ENCODE measurements around the gene MEI1.
"Not testable (repeated sequence)": the region's sequence is repeated elsewhere in the genome, so short reads cannot be mapped to it uniquely, and the experiment has no call there.

MEI1 gene

DNA sequence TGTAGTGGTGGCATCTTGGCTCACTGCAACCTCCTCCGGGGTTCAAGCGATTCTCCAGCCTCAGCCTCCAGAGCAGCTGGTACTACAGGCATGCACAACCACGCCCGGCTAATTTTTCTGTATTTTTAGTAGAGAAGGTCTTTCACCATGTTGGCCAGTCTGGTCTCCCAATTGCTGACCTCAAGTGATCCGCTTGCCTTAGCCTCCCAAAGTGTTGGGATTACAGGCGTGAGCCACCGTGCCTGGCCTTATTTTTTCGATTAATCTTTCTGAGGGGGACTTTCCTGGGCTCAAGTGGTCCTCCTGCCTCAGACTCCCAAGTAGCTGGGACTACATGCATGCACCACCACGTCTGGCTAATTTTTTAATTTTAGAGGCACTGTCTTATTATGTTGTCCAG is 16.3 kb upstream of the MEI1 start:
- peak overlapping the region; percentile 80; the same call in 1 of the 2 replicates for H3K27ac ChIP-seq (ENCODE audit: low read depth, low read length)
- H3K9me3 ChIP-seq (ENCODE audit: insufficient read depth, low read depth, low read length): no peaks in the 10 kb centered on the region
- H3K4me3 ChIP-seq (ENCODE audit: low read length): peak overlapping the region; percentile 97
- no peaks in the 10 kb centered on the region for H3K27me3 ChIP-seq (ENCODE audit: insufficient read depth, low read length)
- WGBS: 92% methylated on average over 9 of the region's 9 CpGs
- peak overlapping the region; percentile 88 for H3K9ac ChIP-seq (ENCODE audit: low read depth, low read length)
- H3K36me3 ChIP-seq (ENCODE audit: insufficient read depth, low read length): peaks cover 32% of the 10 kb centered on the region
- peaks cover 5% of the 10 kb centered on the region; the same call in 1 of the 2 replicates for H3K4me1 ChIP-seq (ENCODE audit: insufficient read depth, low read length)

DNA sequence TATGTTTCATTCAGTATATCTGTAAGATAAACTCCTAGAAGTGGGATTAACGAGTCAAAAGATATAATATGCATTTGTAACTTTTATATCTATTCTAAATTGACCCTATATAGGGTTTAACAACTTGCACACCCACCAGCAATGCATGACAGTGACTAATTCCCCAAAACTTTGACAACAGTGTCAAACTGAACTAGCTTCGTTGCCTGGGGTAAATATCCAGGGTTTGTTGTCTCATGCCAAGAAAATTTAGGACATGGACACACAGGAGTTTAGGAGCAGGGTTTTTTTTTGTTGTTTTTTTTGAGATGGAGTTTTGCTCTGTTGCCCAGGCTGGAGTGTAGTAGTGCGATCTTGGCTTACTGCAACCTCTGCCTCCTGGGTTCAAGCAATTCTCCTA is 15.7 kb upstream of the MEI1 start:
- Histone ChIP-seq H3K36me3 (ENCODE audit: insufficient read depth, low read length) (peaks cover 26% of the 10 kb centered on the region), H3K4me3 (ENCODE audit: low read length) (no peak overlapping the region), H3K27ac (ENCODE audit: low read depth, low read length) (no peak overlapping the region), H3K9ac (ENCODE audit: low read depth, low read length) (no peak overlapping the region), H3K27me3 (ENCODE audit: insufficient read depth, low read length) (no peaks in the 10 kb centered on the region), H3K4me1 (ENCODE audit: insufficient read depth, low read length) (peaks cover 5% of the 10 kb centered on the region; the same call in 1 of the 2 replicates), H3K9me3 (ENCODE audit: insufficient read depth, low read depth, low read length) (no peaks in the 10 kb centered on the region)
- WGBS: 97% methylated on average over 2 of the region's 3 CpGs

DNA sequence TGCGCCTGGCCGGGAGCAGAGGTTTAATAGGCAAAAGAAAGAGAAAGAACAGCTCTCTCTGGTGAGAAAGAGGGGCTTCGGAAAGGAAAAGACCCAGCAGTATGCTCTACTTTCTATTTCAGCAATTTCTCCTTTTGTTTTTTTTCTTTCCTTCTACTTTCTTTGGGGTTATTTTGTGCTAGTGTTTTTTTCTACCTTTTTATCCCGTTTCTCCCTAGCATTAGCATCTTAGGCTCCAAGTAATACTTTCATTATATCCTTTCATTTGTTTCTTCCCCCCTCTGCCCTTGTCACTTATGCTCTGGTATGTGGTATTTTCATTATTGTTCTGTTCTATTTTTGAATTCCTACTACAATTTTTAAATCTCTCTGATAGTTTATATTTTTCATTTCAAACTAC is 15.1 kb upstream of the MEI1 start:
- peaks cover 22% of the 10 kb centered on the region for H3K36me3 ChIP-seq (ENCODE audit: insufficient read depth, low read length)
- WGBS: 93% methylated on average over 3 of the region's 4 CpGs
- no peak overlapping the region for H3K9ac ChIP-seq (ENCODE audit: low read depth, low read length)
- H3K27me3 ChIP-seq (ENCODE audit: insufficient read depth, low read length): no peaks in the 10 kb centered on the region
- no peaks in the 10 kb centered on the region for H3K9me3 ChIP-seq (ENCODE audit: insufficient read depth, low read depth, low read length)
- no peak overlapping the region for H3K4me3 ChIP-seq (ENCODE audit: low read length)
- H3K4me1 ChIP-seq (ENCODE audit: insufficient read depth, low read length): peaks cover 5% of the 10 kb centered on the region; the same call in 1 of the 2 replicates
- no peak overlapping the region for H3K27ac ChIP-seq (ENCODE audit: low read depth, low read length)

DNA sequence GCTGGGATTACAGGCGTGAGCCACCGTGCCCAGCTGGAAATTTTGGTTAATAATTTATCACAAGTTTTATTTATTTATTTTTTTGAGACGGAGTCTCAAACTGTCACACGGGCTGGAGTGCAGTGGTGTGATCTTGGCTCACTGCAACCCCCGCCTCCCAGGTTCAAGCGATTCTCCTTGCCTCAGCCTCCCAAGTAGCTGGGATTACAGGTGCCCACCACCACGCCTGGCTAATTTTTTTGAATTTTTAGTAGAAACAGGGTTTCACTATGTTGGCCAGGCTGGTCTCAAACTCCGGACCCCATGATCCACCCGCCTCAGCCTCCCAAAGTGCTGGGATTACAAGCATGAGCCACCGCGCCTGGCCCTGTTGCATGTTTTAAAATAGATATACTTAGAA is 12.4 kb upstream of the MEI1 start:
- H3K4me3 ChIP-seq (ENCODE audit: low read length): peak overlapping the region; percentile 96; the same call in 1 of the 2 replicates
- not testable (repeated sequence) for H3K4me1 ChIP-seq (ENCODE audit: insufficient read depth, low read length); H3K36me3 ChIP-seq (ENCODE audit: insufficient read depth, low read length); H3K27me3 ChIP-seq (ENCODE audit: insufficient read depth, low read length); H3K27ac ChIP-seq (ENCODE audit: low read depth, low read length); H3K9me3 ChIP-seq (ENCODE audit: insufficient read depth, low read depth, low read length); H3K9ac ChIP-seq (ENCODE audit: low read depth, low read length)
- 95% methylated on average over 7 of the region's 11 CpGs for WGBS

DNA sequence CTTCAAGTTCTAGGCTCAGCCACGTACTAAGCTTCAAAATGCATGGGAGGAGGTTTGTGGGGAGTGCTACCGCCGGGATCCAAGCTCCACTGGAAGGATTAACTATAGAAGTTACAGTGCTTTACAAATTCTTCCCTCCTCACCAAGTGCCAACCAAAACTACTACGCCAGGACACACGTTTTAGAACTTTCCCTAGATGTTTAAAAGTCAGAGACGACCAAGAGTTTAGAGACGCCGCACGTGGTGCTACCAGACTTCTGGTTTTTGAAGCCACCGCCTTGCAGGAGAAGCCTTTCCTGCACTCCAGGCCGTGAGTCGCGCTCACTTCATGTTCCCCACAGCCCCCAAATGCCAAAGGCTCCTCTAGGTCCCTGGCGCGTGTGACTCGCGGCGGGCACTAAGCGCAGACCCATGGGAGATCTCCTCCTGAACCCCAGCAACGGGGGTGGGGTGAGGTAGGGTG is 11.4 kb upstream of the MEI1 start:
- 2% methylated on average over 20 of the region's 20 CpGs for WGBS
- H3K36me3 ChIP-seq (ENCODE audit: insufficient read depth, low read length): no peaks in the 10 kb centered on the region
- no peaks in the 10 kb centered on the region for H3K27me3 ChIP-seq (ENCODE audit: insufficient read depth, low read length)
- H3K9ac ChIP-seq (ENCODE audit: low read depth, low read length): peak overlapping the region; percentile 92
- H3K9me3 ChIP-seq (ENCODE audit: insufficient read depth, low read depth, low read length): no peaks in the 10 kb centered on the region
- peak overlapping the region; percentile 96 for H3K4me3 ChIP-seq (ENCODE audit: low read length)
- H3K27ac ChIP-seq (ENCODE audit: low read depth, low read length): peak overlapping the region; percentile 89
- H3K4me1 ChIP-seq (ENCODE audit: insufficient read depth, low read length): peaks cover 5% of the 10 kb centered on the region; the same call in 1 of the 2 replicates

- Histone ChIP-seq H3K4me1 (ENCODE audit: insufficient read depth, low read length) (peaks cover 5% of the 10 kb centered on the region; the same call in 1 of the 2 replicates), H3K9ac (ENCODE audit: low read depth, low read length) (peak within 1 kb of the TSS; percentile 92), H3K4me3 (ENCODE audit: low read length) (peak within 1 kb of the TSS; percentile 96), H3K27me3 (ENCODE audit: insufficient read depth, low read length) (no peaks in the 10 kb centered on the region), H3K36me3 (ENCODE audit: insufficient read depth, low read length) (0 out of 2 replicates have a peak, but pooled peaks cover 2% of the 10 kb centered on the region), H3K27ac (ENCODE audit: low read depth, low read length) (peak within 1 kb of the TSS; percentile 89), H3K9me3 (ENCODE audit: insufficient read depth, low read depth, low read length) (no peaks in the 10 kb centered on the region)
- WGBS: 2% methylated on average over 60 of the region's 62 CpGs
Measured at GRCh38 chr22:41688365-41689211, 10.7 kb upstream of the MEI1 start, which contains the start of gene SNU13. TSS of gene SNU13 (minus strand) at chr22:41688867. CDS start at chr22:41688796, 71 bp downstream.

DNA sequence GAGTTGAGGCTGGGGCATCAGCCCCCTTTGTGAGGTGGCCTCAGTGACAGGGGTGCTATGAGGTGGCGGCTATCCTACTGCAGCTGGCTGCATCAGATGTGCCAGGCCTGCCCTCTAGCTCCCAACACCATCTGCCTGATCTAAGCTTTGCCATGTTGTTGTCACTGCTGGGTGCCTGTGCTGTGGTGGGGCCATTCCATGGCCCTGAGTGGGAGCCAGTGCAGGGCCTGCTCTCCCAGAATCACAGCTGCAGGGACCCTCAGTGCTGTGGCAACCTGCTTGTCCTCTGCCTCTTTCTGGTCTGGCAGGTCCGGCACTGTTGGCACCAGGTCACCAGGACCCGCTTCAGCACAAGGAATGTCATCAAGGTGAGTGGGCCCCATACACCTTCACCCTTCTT is 8.8 kb upstream of the MEI1 start:
- Histone ChIP-seq H3K9me3 (ENCODE audit: insufficient read depth, low read depth, low read length) (no peaks in the 10 kb centered on the region), H3K9ac (ENCODE audit: low read depth, low read length) (no peak overlapping the region)
- WGBS: 92% methylated on average over 3 of the region's 3 CpGs

GRCh38 chr22:41695211-41695610 is 4.1 kb upstream of the MEI1 start:
- no peaks in the 10 kb centered on the region for H3K9me3 ChIP-seq (ENCODE audit: insufficient read depth, low read depth, low read length)
- no peak overlapping the region for H3K27ac ChIP-seq (ENCODE audit: low read depth, low read length)
- no peaks in the 10 kb centered on the region for H3K27me3 ChIP-seq (ENCODE audit: insufficient read depth, low read length)
- H3K4me1 ChIP-seq (ENCODE audit: insufficient read depth, low read length): peaks cover 2% of the 10 kb centered on the region; the same call in 1 of the 2 replicates
- H3K4me3 ChIP-seq (ENCODE audit: low read length): no peak overlapping the region
- 0 out of 2 replicates have a peak, but pooled peaks cover 4% of the 10 kb centered on the region for H3K36me3 ChIP-seq (ENCODE audit: insufficient read depth, low read length)
- 86% methylated on average over 2 of the region's 2 CpGs for WGBS
- H3K9ac ChIP-seq (ENCODE audit: low read depth, low read length): no peak overlapping the region

More for the DNA sequence above, 8.8 kb upstream of the MEI1 start:
- Histone ChIP-seq H3K4me3 (ENCODE audit: low read length) (no peak overlapping the region), H3K4me1 (ENCODE audit: insufficient read depth, low read length) (peaks cover 5% of the 10 kb centered on the region; the same call in 1 of the 2 replicates), H3K27me3 (ENCODE audit: insufficient read depth, low read length) (no peaks in the 10 kb centered on the region), H3K36me3 (ENCODE audit: insufficient read depth, low read length) (0 out of 2 replicates have a peak, but pooled peaks cover 4% of the 10 kb centered on the region), H3K27ac (ENCODE audit: low read depth, low read length) (no peak overlapping the region)

GRCh38 chr22:41696703-41697102 is 2.6 kb upstream of the MEI1 start:
- no peak overlapping the region for H3K27ac ChIP-seq (ENCODE audit: low read depth, low read length)
- 86% methylated on average over 11 of the region's 11 CpGs for WGBS
- H3K27me3 ChIP-seq (ENCODE audit: insufficient read depth, low read length): no peaks in the 10 kb centered on the region
- 0 out of 2 replicates have a peak, but pooled peaks cover 4% of the 10 kb centered on the region for H3K36me3 ChIP-seq (ENCODE audit: insufficient read depth, low read length)
- no peak overlapping the region for H3K9ac ChIP-seq (ENCODE audit: low read depth, low read length)
- H3K4me1 ChIP-seq (ENCODE audit: insufficient read depth, low read length): peaks cover 2% of the 10 kb centered on the region; the same call in 1 of the 2 replicates
- no peak overlapping the region for H3K4me3 ChIP-seq (ENCODE audit: low read length)
- H3K9me3 ChIP-seq (ENCODE audit: insufficient read depth, low read depth, low read length): no peaks in the 10 kb centered on the region

GRCh38 chr22:41697126-41697775 is 2.1 kb upstream of the MEI1 start:
- 30% methylated on average over 12 of the region's 12 CpGs for WGBS
- Histone ChIP-seq H3K27ac (ENCODE audit: low read depth, low read length) (peak overlapping the region; percentile 0; the same call in 1 of the 2 replicates), H3K36me3 (ENCODE audit: insufficient read depth, low read length) (0 out of 2 replicates have a peak, but pooled peaks cover 4% of the 10 kb centered on the region), H3K4me3 (ENCODE audit: low read length) (peak overlapping the region; percentile 37), H3K4me1 (ENCODE audit: insufficient read depth, low read length) (peaks cover 2% of the 10 kb centered on the region; the same call in 1 of the 2 replicates), H3K9ac (ENCODE audit: low read depth, low read length) (no peak overlapping the region), H3K27me3 (ENCODE audit: insufficient read depth, low read length) (no peaks in the 10 kb centered on the region), H3K9me3 (ENCODE audit: insufficient read depth, low read depth, low read length) (no peaks in the 10 kb centered on the region)

- Histone ChIP-seq H3K27me3 (ENCODE audit: insufficient read depth, low read length) (no peaks in the 10 kb centered on the region), H3K4me3 (ENCODE audit: low read length) (no peak overlapping the region), H3K27ac (ENCODE audit: low read depth, low read length) (no peak overlapping the region), H3K36me3 (ENCODE audit: insufficient read depth, low read length) (no peaks in the 10 kb centered on the region), H3K9ac (ENCODE audit: low read depth, low read length) (no peak overlapping the region), H3K4me1 (ENCODE audit: insufficient read depth, low read length) (peaks cover 2% of the 10 kb centered on the region; the same call in 1 of the 2 replicates), H3K9me3 (ENCODE audit: insufficient read depth, low read depth, low read length) (no peaks in the 10 kb centered on the region)
- 93% methylated on average over 16 of the region's 16 CpGs for WGBS
Measured at GRCh38 chr22:41700108-41700364, 733 bp downstream of the MEI1 start.
